ENCODE data around the gene KLF12. TPM values are rescaled to one million over a fixed set of nuclear protein-coding genes. Genes with fewer than 3 reads are reported as not detected.

The KLF12 gene
- total RNA-seq, 1 donor from 2014 or later, result 26.9 TPM

DNA sequence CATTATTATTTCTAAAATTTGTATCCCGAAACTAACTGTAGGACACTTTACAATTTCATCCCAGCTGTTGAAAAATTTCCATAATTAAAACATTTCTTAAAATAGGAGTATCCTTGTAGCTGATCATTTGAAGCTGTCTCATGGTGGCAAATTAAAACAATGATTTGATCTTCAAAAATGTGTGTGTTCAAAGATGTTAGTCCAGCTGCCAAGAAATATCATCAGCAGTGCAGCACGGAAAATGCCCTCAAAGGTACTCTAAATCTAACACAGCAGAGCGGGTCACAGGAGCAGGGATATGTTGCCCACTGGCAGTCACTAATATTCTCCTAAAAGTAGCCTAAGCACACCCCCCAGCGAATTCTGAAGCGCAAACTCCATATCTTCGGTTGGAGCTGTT is 31.0 kb downstream of the KLF12 start:
- no peak overlapping the region for H3K4me3 Mint-ChIP-seq (ENCODE audit: unreplicated experiment)
- no peak overlapping the region for H3K27ac Mint-ChIP-seq (ENCODE audit: unreplicated experiment)
- peaks cover 5% of the 10 kb centered on the region for H3K27me3 Mint-ChIP-seq (ENCODE audit: unreplicated experiment)
- peaks cover 5% of the 10 kb centered on the region for H3K9me3 Mint-ChIP-seq (ENCODE audit: unreplicated experiment)
- H3K36me3 Mint-ChIP-seq (ENCODE audit: low read depth, unreplicated experiment), result peaks cover 10% of the 10 kb centered on the region
- no peaks in the 10 kb centered on the region for H3K4me1 Mint-ChIP-seq (ENCODE audit: unreplicated experiment)
- TF ChIP-seq, protein P1, sequence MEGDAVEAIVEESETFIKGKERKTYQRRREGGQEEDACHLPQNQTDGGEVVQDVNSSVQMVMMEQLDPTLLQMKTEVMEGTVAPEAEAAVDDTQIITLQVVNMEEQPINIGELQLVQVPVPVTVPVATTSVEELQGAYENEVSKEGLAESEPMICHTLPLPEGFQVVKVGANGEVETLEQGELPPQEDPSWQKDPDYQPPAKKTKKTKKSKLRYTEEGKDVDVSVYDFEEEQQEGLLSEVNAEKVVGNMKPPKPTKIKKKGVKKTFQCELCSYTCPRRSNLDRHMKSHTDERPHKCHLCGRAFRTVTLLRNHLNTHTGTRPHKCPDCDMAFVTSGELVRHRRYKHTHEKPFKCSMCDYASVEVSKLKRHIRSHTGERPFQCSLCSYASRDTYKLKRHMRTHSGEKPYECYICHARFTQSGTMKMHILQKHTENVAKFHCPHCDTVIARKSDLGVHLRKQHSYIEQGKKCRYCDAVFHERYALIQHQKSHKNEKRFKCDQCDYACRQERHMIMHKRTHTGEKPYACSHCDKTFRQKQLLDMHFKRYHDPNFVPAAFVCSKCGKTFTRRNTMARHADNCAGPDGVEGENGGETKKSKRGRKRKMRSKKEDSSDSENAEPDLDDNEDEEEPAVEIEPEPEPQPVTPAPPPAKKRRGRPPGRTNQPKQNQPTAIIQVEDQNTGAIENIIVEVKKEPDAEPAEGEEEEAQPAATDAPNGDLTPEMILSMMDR (IDR thresholded peaks at IDR 0.05; ENCODE audit: unreplicated experiment), result no peak
- DNase-seq (ENCODE audit: low spot score), result no peak

DNA sequence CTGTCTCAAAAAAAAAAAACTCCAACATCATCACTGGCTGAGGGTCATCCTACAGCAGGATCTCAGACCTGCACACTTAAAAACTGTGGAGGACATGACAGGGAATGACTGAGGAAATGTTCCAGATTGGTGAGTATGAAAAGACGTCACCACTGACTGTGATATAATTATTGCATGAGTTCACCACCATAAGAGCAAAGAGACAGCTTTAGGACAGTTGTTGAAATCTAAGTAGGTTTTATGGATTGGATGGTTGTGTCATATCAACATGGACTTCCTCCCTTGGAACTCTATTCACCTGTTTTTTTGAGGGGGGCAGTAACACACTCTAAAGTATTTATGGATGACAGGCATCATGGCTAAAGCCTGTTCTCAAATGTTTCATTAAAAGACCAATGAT is 31.5 kb downstream of the KLF12 start:
- Mint-ChIP-seq H3K27ac (ENCODE audit: unreplicated experiment) (no peak overlapping the region), H3K4me3 (ENCODE audit: unreplicated experiment) (no peak overlapping the region), H3K9me3 (ENCODE audit: unreplicated experiment) (peaks cover 5% of the 10 kb centered on the region), H3K36me3 (ENCODE audit: low read depth, unreplicated experiment) (peaks cover 10% of the 10 kb centered on the region), H3K4me1 (ENCODE audit: unreplicated experiment) (no peaks in the 10 kb centered on the region), H3K27me3 (ENCODE audit: unreplicated experiment) (peaks cover 5% of the 10 kb centered on the region)
- DNase-seq (ENCODE audit: low spot score), result no peak
- TF ChIP-seq, protein P1 (IDR thresholded peaks at IDR 0.05; ENCODE audit: unreplicated experiment), result no peak

DNA sequence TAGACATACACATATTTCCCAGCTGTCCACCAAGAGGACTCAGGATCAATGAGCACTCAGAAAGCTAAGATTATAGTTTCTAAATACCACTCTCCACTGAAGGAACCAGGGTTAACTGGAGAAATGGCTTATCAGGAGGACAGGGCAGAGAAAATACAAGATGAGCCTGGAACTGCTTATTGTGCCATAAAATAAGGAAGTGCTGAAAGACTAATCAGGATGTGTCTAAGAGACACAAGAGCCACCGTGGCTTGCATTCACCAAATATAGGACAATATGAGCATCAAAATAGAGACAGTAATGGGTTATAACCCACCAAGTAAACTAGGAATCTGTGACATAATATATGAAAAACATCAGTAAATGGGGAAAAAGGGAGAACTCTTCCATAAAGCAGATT is 32.8 kb downstream of the KLF12 start:
- H3K36me3 Mint-ChIP-seq (ENCODE audit: low read depth, unreplicated experiment), result peaks cover 10% of the 10 kb centered on the region
- H3K4me3 Mint-ChIP-seq (ENCODE audit: unreplicated experiment), result no peak overlapping the region
- peaks cover 3% of the 10 kb centered on the region for H3K27me3 Mint-ChIP-seq (ENCODE audit: unreplicated experiment)
- no peak overlapping the region for H3K27ac Mint-ChIP-seq (ENCODE audit: unreplicated experiment)
- DNase-seq (ENCODE audit: low spot score), result no peak
- H3K9me3 Mint-ChIP-seq (ENCODE audit: unreplicated experiment), result peaks cover 5% of the 10 kb centered on the region
- H3K4me1 Mint-ChIP-seq (ENCODE audit: unreplicated experiment), result no peaks in the 10 kb centered on the region
- TF ChIP-seq, protein P1 (IDR thresholded peaks at IDR 0.05; ENCODE audit: unreplicated experiment), result no peak

DNA sequence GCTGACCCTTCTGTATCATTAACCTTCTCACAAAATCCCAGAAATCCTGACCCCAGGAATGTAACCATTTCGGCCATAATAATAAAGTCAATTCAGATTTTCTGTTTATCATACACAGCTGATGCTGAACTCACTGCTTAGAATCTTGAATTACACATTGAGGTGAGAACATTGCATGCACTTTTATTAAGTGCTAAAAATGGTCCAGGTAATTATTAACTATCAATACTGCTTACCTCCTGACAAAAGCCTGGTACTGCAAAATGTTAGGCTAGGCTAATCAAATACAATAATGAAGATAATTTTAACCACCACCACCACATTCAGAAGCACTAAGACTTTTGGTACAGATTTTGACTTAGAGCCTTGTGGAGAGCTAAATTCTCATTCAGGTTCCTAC is 36.1 kb downstream of the KLF12 start:
- DNase-seq (ENCODE audit: low spot score), result no peak
- peaks cover 10% of the 10 kb centered on the region for H3K36me3 Mint-ChIP-seq (ENCODE audit: low read depth, unreplicated experiment)
- H3K9me3 Mint-ChIP-seq (ENCODE audit: unreplicated experiment), result peaks cover 5% of the 10 kb centered on the region
- H3K27me3 Mint-ChIP-seq (ENCODE audit: unreplicated experiment), result peaks cover 3% of the 10 kb centered on the region
- TF ChIP-seq, protein P1 (IDR thresholded peaks at IDR 0.05; ENCODE audit: unreplicated experiment), result no peak
- H3K4me3 Mint-ChIP-seq (ENCODE audit: unreplicated experiment), result no peak overlapping the region
- no peak overlapping the region for H3K27ac Mint-ChIP-seq (ENCODE audit: unreplicated experiment)
- H3K4me1 Mint-ChIP-seq (ENCODE audit: unreplicated experiment), result peaks cover 5% of the 10 kb centered on the region

DNA sequence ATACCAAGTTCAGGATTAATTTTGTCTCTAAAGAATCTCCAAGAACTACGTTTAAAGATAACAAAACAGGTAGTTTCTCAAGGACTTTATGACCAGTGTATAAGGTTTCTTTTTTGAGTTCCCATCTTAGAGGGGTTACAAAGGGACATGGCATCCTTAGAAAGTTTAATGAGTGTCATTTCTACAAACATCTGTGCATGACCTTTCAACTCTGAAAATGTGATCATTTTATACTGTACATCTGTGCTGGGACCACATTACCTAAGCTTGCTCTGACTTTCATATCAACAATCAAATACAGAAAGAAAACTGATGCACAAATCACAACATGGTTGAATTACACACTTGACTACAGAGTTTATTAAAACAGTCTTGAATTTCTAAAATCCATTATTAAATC is 37.1 kb downstream of the KLF12 start:
- Mint-ChIP-seq H3K9me3 (ENCODE audit: unreplicated experiment) (peaks cover 5% of the 10 kb centered on the region), H3K4me3 (ENCODE audit: unreplicated experiment) (no peak overlapping the region), H3K36me3 (ENCODE audit: low read depth, unreplicated experiment) (peaks cover 8% of the 10 kb centered on the region), H3K4me1 (ENCODE audit: unreplicated experiment) (peaks cover 15% of the 10 kb centered on the region), H3K27ac (ENCODE audit: unreplicated experiment) (no peak overlapping the region), H3K27me3 (ENCODE audit: unreplicated experiment) (peaks cover 3% of the 10 kb centered on the region)
- TF ChIP-seq, protein P1 (IDR thresholded peaks at IDR 0.05; ENCODE audit: unreplicated experiment), result no peak
- DNase-seq (ENCODE audit: low spot score), result no peak

Data from endothelial cell (in vitro differentiated cells).